H1 (cell line): ENCODE data around the gene MMUT. TPM values are rescaled to one million over a fixed set of nuclear protein-coding genes. Genes with fewer than 3 reads are reported as not detected.
A peak's percentile ranks its signal among the peaks of the same experiment; 100 is the strongest.

Source experiments
- ATF2 ChIP-seq: IDR thresholded peaks from 2 replicates; pipeline ENCODE4 v1.6.1; 2012; ENCODE audit warnings: low read length, inconsistent platforms
- CBX5 ChIP-seq: fragments of 300-800, 300-1000 bp; sonication (generic); IDR thresholded peaks from 2 replicates; pipeline ENCODE4 v1.7.1; 2016; ENCODE audit warnings: antibody characterized with exemption, low read length, low read depth
- CREB1 ChIP-seq: IDR thresholded peaks from 2 replicates; pipeline ENCODE4 v1.6.1; 2012; ENCODE audit warnings: inconsistent platforms
- CTBP2 ChIP-seq: IDR thresholded peaks from 2 replicates; pipeline ENCODE4 v1.7.0; 2011; ENCODE audit warnings: borderline replicate concordance, mild to moderate bottlenecking, moderate library complexity, mixed read lengths, low read length; ENCODE audit not compliant: insufficient read depth, insufficient read length
- EGR1 ChIP-seq: IDR thresholded peaks from 2 replicates; pipeline ENCODE4 v1.6.1; 2011; ENCODE audit warnings: low read depth, low read length, borderline replicate concordance
- GTF2F1 ChIP-seq: IDR thresholded peaks from 2 replicates; pipeline ENCODE4 v1.6.1; 2012; ENCODE audit warnings: low read depth, low read length, improper control_type of control experiment, borderline replicate concordance
- JUN ChIP-seq: IDR thresholded peaks from 2 replicates; pipeline ENCODE4 v1.6.1; 2011; ENCODE audit warnings: low read depth, mild to moderate bottlenecking, improper control_type of control experiment, low read length
- JUND ChIP-seq: IDR thresholded peaks from 2 replicates; pipeline ENCODE4 v1.6.1; 2011; ENCODE audit warnings: mild to moderate bottlenecking, improper control_type of control experiment, low read length
- KDM5A ChIP-seq: fragments of 200-600 bp; IDR thresholded peaks from 2 replicates; pipeline ENCODE4 v1.7.1; 2012; ENCODE audit warnings: mild to moderate bottlenecking, low read length, inconsistent platforms, mixed read lengths
- MAX ChIP-seq: IDR thresholded peaks from 2 replicates; pipeline ENCODE4 v1.6.1; 2012; ENCODE audit warnings: inconsistent platforms
- PHF8 ChIP-seq: fragments of 200-600 bp; sonication (generic); conservative IDR thresholded peaks from 2 replicates; pipeline ENCODE4 v1.7.1; 2012; ENCODE audit warnings: low read depth, mild to moderate bottlenecking, inconsistent platforms, low read length, moderate library complexity
- POLR2A ChIP-seq, 2 experiments: IDR thresholded peaks; 1 replicate in 1 of 2; 2 replicates in 1 of 2; pipeline ENCODE4 v1.6.1; 2011; ENCODE audit warnings: low read depth in 2 of 2, low read length in 2 of 2, mild to moderate bottlenecking in 2 of 2; ENCODE audit errors: control extremely low read depth in 1 of 2
- POLR2AphosphoS5 ChIP-seq: IDR thresholded peaks from 2 replicates; pipeline ENCODE4 v1.6.1; 2011; ENCODE audit warnings: low read depth, low read length
- RAD21 ChIP-seq, 2 experiments: IDR thresholded peaks in 1 of 2; conservative IDR thresholded peaks in 1 of 2; 2 replicates each; pipeline ENCODE4 v1.6.1; 2011; ENCODE audit warnings: low read depth in 2 of 2, low read length in 2 of 2, improper control_type of control experiment in 1 of 2, inconsistent platforms in 1 of 2, mild to moderate bottlenecking in 1 of 2, moderate library complexity in 1 of 2
- RBBP5 ChIP-seq: IDR thresholded peaks from 2 replicates; pipeline ENCODE4 v1.7.1; 2012; ENCODE audit warnings: low read depth, mild to moderate bottlenecking, inconsistent platforms, low read length, moderate library complexity, borderline replicate concordance
- RFX5 ChIP-seq: IDR thresholded peaks from 2 replicates; pipeline ENCODE4 v1.6.1; 2011; ENCODE audit warnings: low read depth, low read length, improper control_type of control experiment, borderline replicate concordance
- RXRA ChIP-seq: IDR thresholded peaks from 2 replicates; pipeline ENCODE4 v1.6.1; 2011; ENCODE audit warnings: low read depth, mild to moderate bottlenecking, low read length, moderate library complexity; ENCODE audit not compliant: insufficient read depth
- SIN3A ChIP-seq, 2 experiments: IDR thresholded peaks in 1 of 2; conservative IDR thresholded peaks in 1 of 2; 2 replicates each; pipeline ENCODE4 v1.6.1; 2011 to 2012; ENCODE audit warnings: low read length in 2 of 2, improper control_type of control experiment in 1 of 2, low read depth in 1 of 2, mild to moderate bottlenecking in 1 of 2
- SP1 ChIP-seq: IDR thresholded peaks from 2 replicates; pipeline ENCODE4 v1.6.1; 2011; ENCODE audit warnings: low read depth, low read length
- SP2 ChIP-seq: IDR thresholded peaks from 2 replicates; pipeline ENCODE4 v1.6.1; 2012; ENCODE audit warnings: mild to moderate bottlenecking, low read length, inconsistent platforms
- TAF1 ChIP-seq: IDR thresholded peaks from 2 replicates; pipeline ENCODE4 v1.6.1; 2011; ENCODE audit warnings: mild to moderate bottlenecking, low read depth, low read length
- TAF7 ChIP-seq: optimal IDR thresholded peaks from 2 replicates; pipeline ENCODE3; 2011; ENCODE audit warnings: low read depth, mild to moderate bottlenecking, inconsistent platforms, low read length, moderate library complexity, borderline replicate concordance
- TBP ChIP-seq: IDR thresholded peaks from 2 replicates; pipeline ENCODE4 v1.6.1; 2011; ENCODE audit warnings: low read depth, low read length, improper control_type of control experiment
- polyA plus RNA-seq, 7 experiments: library from polyadenylated mRNA; depleted of rRNA in 3 of 7; stranded (reverse) in 5 of 7; unstranded in 2 of 7; fragments of >200 nt in 5 of 7; fragments of 200-250 nt in 2 of 7; gene quantifications; 1 replicate in 5 of 7; 2 replicates in 1 of 7; 4 replicates in 1 of 7; pipeline versions ENCODE4 v1.2.1 to v1.2.3, GENCODE V29; 2011 to 2013; ENCODE audit warnings: missing spikeins in 2 of 7, mixed read lengths in 2 of 7
- total RNA-seq: library from RNA; stranded (reverse); fragmentation: NEBNext Ultra II Directional; extraction: Animal tissue kit (Norgen Biotek cat#: 25700); gene quantifications from 2 replicates; pipeline ENCODE4 v1.2.1, GENCODE V29; 2021

Gene MMUT
- total and polyA plus RNA-seq, 2 of the 8 experiments (the other 6 are each of a cell fraction or from before 2014, with no cell fraction given): 5.2 to 13.0 TPM

GRCh38 chr6:49462927-49463611, at the start of gene MMUT, which contains the start of gene CENPQ (continued):
- TF ChIP-seq EGR1 (peak; percentile 80), RBBP5 (peak; percentile 61; the same call in 1 of the 2 replicates), JUN (no peak), RFX5 (no peak), TBP (peak; percentile 90), SIN3A (conservative IDR thresholded peaks at IDR 0.05 in 1 of 2, IDR thresholded peaks at IDR 0.05 in 1 of 2; ENCODE audit: low read depth in 1 of 2, low read length in 2 of 2) (peak; percentile 92 to 94), RAD21 (IDR thresholded peaks at IDR 0.05 in 1 of 2, conservative IDR thresholded peaks at IDR 0.05 in 1 of 2; ENCODE audit: low read depth in 2 of 2, low read length in 2 of 2) (no peak), TAF7 (peak; percentile 95), MAX (peak; percentile 37; the same call in 1 of the 2 replicates), CREB1 (peak; percentile 99), JUND (no peak), RXRA (no peak), KDM5A (peak; percentile 26), SP1 (peak; percentile 84), TAF1 (peak; percentile 97), CTBP2 (no peak), ATF2 (peak; percentile 57; the same call in 1 of the 2 replicates), CBX5 (no peak), SP2 (no peak), PHF8 (peak; percentile 80; the same call in 1 of the 2 replicates), POLR2A (IDR thresholded peaks at IDR 0.05; ENCODE audit: control extremely low read depth in 1 of 2, low read depth in 2 of 2, low read length in 2 of 2) (peak; percentile 93 to 98), GTF2F1 (peak; percentile 22; the same call in 1 of the 2 replicates), POLR2AphosphoS5 (peak; percentile 95)
